IPS-11a (cell line): ENCODE measurements around the gene SLC6A7.

Experiments
- H3K4me3 ChIP-seq: one replicate; pipeline ENCODE4 v1.5.1; 2013; ENCODE audit warnings: low read depth, low read length, control low read depth

Gene SLC6A7

DNA sequence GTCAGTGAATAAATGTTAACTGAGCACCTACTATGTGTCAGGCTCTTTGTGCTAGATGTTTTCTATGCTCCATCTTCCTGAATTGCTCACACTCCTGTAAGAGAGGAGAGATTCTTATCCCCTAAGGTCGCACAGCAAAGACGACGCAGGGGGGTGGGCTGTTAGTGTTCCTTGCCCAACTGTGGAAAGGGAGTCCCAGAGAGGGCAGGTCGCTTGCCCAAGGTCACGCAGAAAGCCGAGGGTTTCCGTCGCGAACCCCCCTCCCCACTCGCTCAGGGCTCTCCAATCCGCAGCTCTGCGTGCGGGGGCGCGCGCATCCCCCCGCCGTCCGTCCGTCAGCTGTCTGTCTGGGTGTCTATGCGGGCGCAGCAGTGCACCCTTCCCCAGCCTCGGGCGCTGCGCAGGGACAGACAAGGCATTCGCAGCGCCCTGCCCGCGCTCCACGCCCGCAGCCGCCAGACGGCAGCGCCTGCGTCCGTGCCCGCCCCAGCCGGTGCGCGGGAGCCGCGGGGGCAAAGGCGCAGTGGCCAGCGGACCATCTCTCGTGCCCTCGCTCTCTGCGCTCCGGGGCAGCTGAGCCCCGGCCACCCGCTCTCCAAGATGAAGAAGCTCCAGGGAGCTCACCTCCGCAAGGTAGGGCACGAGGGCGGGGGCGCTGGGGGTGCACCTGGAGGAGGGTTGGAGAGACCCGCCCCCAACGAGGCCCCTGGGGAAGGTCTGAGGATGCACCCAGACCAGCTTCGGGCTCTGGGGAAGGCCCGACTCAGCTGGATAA lies at the start of gene SLC6A7:
SLC6A7 (plus strand) TSS at position 335 of the 775 bp plus-strand sequence; CDS start at position 601, 266 bp downstream.
- H3K4me3 ChIP-seq = peak within 1 kb of the TSS; percentile 14

DNA sequence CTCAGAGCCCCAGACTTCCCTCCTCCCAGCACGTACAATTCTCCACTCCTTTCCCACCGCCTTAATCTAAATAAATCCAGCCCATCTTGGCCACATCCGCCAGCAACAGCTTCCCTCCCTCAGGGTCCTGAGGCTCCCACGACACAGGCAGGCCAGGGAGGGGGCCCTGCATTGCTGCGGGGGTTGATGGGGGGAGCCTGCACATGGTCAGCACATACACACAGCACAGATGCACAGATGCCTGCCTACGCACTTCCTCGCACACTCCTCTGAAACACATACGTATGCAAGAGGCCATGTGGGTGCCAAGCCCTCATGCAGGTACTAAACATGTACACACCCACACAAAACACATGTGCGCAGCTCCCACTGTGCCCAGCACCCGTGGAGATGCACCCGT lies 49.0 kb upstream of the SLC6A7 start:
- no peak overlapping the region for H3K4me3 ChIP-seq

DNA sequence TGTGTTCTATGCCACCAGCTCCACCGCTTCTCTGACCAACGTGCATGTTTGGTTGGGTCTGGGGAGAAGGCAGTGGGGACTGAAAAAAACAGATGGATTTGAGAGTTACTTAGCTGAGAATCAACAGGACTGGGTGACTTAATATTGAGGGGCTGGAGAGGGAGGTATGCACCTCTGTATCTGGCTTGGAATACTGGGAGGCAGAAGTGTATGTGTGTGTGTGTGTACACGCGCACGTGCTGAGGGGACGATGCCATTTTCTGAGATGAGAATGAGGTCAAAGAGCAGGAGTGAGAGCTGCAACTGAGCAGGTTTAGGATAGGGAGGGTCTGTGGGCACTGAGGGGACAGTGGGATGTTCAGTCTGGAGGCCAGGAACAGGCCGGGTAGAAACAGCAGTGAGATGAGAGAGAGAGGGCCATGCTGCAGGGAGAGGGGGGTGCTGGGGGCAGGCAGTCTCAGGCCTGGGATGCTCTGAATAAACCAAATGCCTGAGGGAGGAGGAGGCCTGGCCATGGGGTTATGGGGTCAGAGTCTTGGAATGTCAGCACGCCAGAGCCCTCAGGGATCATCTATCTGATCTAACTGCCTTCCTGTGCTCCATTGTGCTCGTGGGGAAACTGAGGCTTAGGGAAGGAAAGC lies 48.2 kb upstream of the SLC6A7 start:
- H3K4me3 ChIP-seq = no peak overlapping the region

DNA sequence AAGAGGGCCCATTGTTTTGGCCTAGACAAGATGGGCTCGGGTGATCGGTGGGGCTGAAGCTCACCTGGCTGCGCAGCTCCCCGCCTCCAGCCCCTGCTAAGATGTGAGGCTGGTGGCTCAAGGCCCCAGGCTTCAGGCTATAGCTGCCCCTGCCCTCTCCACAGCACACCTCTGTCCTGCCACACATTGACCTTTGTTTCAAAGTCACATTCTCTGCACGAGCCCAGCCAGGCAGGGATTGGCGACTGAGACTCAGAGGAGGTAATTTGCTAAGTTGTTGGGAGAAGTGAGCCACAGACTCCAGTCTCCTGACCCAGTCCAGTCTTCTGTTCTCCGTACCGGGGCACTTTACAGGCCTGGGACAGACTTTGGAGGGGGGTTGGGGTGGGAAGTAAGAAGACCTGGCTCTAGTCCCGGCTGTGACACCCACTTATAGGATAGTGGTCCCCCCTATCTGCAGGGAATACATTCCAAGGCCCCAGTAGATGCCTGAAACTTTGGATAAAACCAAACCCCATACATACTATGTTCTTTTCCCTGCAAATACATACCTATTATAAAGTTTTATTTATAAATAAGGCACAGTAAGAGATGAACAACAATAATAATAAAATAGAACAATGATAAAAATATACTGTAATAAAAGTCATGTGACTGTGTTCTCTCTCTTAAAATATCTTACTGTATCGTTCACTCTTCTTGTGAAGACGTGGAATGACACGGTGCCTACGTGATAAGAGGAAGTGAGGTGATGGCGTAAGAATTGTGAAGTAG lies 47.5 kb upstream of the SLC6A7 start:
- H3K4me3 ChIP-seq = no peak overlapping the region

DNA sequence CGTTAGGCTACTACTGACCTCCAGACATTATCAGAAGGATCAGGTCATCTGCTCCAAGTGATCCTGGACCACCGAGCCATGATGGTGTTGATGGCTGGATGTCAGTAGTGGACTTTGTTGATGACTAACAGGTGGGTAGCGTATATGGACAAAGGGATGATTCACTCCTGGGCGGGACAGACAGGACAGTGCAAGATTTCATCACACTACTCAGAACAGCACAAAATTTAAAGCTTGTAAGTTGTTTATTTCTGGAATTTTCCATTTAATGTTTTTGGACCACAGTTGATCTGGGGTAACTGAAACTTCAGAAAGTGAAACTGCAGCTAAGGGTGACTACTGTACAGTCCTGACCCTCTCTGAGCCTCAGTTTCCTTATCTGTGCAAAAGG lies 46.9 kb upstream of the SLC6A7 start:
- H3K4me3 ChIP-seq = no peak overlapping the region

DNA sequence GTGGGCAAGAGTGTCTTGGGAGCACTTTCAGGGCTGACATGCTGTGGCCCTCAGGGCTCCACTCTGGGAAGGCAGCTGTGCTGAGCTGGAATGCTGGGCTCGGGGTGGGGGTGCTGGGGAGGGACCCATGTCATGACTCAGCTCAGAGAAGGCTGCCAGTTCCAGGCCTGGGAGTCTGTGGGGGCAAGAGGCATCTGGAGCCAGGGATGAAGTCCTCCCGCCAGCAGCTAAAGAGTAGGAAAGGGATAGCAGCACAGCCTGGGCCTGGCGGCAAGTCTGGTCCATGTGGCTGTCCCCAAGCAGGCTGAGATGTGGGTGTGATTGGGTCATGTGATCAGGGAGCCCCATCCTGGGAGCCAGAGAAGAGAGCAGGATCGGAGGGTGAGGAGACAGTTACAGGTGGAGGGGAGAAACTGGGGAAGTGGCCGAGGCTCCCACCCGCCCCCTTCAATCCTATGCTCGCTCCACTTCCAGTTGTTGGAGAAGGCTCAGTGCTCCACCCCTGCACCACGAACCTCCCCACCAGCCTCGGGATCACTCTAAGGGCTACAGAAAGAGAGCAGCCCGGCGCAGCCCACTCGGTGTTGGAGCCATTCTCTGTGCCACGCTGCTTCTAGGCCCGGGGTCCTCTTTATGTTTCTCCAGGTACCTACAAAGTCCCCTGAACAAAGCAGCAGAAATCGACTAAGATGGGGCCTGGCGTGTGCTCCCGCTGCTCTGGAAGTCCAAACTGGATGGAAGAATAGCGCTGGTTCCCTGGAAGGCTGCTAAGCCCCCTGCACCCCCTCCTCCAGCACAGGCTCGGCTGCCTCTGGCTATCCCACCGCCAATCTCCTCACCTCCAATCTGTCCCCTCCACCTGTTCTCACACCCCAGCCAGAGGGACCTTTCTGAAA lies 46.3 kb upstream of the SLC6A7 start:
- H3K4me3 ChIP-seq = no peak overlapping the region

DNA sequence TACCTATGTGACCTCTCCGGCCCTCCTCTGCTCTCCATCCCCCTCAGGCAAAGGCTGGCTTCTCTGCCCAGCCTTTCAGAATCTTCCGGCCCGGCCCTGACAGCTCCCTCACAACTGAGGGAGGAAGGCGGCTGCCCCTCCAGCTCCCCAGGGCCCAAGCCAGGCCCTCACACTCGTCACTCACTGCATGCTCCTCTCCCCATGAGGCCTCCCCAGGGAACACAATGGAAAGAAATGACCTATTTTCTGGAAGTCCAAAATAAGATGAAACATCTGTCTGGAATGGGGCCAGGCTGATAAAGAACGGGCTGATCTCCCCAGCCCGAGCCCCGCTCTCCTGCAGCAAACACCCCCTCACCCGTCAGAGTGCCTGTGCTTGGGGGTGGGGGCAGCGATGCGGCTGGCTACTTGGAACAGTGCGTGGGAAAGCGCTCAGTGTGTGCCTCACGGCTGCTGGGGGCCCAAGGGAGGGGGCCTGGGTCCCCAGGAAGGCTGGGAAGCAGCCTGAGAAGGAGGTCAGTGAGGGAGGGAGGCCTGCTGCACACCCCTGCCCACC lies 45.5 kb upstream of the SLC6A7 start:
- no peak overlapping the region for H3K4me3 ChIP-seq

DNA sequence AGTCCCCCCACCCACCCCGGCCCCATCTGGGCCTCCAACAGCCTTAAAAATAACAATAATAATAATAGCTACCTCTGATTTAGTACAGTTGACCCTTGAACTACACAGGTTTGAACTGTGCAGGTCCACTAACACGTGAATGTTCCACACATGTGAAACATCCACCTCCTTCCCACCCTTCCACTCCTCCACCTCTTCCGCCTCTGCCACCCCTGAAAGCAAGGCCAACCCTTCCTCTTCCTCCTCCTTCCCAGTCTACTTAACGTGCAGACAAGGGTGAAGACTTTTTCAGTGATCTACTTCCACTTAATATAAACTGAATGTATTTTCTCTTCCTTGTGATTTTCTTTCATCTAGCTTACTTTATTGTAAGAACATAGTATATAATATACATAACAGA lies 45.0 kb upstream of the SLC6A7 start:
- no peak overlapping the region for H3K4me3 ChIP-seq

DNA sequence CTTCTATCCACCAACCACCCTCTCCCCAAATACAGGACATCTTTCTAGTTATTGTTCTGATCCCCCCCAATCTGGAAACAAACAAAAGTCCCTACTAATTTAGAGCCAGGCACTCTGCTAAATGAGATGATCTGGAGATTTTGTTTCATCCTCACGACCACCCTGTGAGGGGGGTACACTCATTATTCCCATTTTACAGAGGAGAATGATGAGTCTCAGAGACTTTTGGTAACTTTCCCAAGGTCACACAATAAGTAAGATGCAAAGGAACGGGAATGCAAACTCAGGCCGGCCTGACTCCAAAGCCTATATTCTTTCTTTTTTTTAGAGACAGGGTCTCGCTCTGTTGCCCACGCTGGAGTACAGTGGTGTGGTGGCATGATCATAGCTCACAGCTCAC lies 43.6 kb upstream of the SLC6A7 start:
- no peak overlapping the region for H3K4me3 ChIP-seq

DNA sequence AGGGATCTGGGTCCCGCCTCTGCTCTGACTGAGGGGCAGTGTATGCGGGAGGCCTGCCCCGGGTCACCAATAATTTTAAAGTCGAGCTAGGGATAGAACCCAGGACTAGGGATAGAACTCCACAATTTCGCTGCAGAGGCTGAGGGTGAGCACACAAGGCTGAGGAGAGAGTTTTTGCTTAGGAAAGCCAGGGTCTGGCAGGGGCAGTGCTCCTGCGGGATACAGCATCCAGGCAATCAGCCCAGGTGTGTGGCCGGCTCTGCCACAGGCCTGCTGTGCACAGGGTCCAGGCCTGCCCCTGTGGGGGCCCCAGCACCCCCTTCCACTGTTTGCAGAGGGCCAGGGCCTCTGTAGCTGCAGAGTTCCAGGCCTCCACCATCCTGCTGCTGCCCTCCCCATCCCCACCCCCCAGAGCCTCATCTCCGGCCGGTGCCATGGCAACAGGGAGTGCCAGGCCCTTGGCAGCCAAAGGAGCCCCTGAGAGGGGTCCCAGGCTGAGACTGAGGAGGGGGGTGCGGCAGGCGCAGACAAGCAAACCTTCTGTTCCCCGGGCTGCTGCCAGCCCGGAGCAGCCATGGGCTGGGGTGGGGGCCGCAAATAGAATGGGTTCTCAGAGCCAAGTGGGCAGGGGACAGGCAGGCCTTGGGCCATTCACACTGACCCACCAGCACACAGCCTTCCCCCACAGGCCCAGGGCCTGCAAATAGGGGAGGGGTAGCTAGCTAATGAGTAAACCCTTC lies 42.8 kb upstream of the SLC6A7 start:
- no peak overlapping the region for H3K4me3 ChIP-seq

DNA sequence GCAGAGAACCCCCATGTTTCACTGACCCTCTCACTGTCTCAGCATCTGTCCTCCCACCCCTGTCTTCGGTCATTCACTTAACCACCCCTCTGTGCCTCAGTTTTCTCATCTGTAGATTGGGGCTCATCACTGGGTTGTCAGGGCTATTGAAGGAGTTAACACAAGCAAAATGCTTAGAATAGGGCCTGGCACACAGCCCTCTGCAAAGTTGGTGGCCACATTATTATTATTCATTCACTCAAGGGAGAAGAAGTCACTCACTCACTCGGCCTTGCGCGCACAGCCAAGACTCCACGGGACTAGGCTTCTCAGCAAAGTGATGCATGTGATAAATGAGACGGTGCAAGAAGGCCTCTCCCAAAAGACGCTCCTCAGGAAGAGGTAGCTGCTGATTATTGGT lies 42.2 kb upstream of the SLC6A7 start:
- H3K4me3 ChIP-seq = no peak overlapping the region

DNA sequence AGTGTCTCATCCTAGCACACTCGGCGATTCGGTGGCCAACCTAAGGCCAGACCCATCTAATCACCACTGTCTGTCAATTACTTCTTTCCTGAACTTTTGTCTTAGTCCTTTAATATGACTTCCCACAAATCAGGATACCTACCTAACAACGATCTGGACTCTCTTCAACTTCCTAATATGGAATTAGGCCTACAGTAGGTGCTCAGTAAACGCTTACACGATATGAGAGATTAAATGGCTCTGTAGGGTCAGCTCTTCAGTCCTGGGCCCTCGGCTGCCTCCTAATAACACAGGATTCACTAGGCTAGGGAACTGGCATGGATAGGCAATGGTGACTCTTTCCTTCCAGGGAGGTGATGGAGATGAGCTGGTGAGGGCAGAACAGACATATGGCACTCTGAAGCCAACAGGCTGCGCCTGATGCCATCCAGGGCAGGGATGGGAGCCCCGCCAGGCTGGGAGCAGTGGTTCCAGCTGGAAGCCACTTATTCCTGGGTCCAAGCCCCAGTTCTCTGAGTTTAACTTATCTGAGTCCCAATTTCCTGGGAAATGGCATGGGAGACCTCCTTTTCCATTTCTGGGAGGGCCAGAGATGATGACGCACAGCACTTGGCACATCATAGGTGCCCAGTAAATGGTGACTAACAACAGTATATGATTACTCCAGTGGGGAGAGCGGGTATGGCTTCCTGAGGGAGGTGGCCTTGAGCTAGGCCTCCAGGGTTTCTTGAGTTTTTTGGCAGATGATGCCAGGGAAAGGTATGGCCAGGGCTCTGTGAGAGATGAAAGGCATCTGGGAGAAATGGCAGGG lies 41.5 kb upstream of the SLC6A7 start:
- no peak overlapping the region for H3K4me3 ChIP-seq

DNA sequence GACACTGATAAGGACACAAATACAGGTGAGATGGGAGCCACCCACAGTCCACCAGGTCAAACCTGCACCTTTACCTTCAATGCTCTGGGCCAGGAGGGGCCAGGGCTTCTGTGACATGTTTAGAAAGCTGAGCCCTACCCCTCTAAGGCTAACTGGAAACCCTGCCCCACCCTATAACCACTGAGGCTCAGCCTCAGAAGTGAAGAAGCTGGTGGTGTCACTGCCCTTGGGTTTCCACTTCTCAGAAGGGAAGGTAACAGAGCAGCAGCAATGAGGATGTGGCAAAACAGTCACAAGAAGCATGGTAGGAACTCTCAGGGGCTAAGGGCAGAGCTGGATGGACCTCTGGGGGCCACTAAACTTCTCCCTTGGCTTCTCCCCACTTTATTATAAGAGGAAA lies 40.2 kb upstream of the SLC6A7 start:
- no peak overlapping the region for H3K4me3 ChIP-seq

DNA sequence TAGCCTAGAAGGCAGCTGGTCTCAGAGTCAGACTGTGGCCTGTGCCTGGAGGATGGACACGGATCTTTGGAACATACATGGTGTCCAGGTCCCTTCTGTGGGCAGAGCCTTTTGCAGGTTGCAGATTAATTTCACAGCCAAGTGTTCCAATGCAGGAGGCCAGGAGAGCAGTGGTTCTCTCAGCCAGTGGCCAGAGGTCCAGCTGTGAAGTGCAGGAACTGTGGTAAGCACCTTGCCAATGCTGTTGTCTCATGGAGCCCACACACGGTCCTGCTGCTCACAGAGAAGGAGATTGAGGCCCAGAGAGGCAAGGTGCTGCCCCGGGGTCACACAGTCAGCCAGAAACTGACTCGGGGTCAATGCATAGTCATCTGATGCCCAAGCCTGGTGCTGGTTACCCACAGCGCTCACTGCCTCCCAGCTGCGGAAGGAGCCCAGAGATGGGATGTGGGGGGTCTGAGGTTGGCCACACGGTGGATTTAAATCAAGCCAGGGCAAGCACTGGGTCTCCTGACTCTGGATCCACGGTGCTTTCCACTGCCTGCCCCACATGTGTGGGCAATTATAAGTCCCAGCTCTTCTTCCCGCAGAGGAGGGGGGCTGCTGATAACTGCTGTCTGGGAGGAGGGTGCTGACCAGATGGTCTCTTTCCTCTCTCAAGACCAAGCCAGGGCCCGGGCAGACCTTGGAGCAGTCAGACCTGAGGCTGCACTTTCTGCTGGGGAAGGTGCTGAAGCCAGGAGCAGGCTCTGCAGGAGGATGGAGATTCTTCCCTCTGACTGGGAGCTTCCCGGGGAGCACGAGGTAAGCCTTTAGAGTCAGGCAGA lies 37.0 kb upstream of the SLC6A7 start:
- no peak overlapping the region for H3K4me3 ChIP-seq

DNA sequence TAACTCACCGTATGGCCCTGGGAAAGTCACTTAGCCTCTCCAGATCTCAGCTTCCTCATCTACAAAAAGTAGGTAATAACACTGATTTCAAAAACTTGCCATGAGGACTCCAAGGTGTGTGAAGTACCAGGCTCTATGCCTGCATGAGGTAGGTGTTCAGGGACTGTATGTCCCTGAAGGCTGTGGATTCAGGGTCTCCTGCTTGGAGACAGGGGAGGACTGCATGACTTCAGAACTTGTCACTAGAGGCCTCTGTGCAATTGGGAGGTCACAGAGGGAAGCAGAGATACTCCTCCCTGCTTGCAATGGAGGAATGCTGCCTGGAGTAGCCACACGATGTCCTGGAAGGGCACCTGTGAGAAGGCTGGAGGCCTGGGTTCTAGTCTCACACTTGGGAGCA lies 36.4 kb upstream of the SLC6A7 start:
- no peak overlapping the region for H3K4me3 ChIP-seq

DNA sequence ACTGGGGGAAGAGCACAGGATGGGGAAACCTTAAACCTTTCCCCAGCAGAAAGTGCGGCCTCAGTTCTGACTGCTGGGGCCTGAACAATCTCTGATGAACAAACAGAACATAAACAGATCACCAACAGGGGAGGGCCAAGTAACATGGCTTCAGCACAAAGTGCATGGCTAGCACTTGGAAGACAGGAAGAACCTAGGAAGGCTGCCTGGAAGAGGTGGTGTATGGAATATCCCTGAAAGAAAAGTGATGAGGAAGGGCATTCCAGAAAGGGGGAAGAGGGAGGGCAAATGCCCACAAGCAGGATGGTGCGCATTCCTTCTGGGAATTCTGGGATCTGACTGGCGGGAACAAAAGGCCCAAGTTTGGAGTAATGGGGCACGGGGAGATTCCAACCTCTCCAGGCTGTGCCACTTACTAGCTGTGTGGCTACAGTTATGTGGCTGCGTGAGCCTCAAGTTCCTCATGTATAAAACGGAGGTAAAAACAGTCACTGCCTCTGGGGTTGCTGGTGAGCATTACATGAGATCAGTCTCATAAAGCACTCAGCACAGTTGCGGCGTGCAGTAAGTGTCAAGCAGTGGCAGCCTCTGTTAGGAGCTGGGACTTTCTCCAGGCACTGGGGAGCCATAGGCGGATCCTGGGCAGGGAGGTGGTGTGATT lies 35.8 kb upstream of the SLC6A7 start:
- no peak overlapping the region for H3K4me3 ChIP-seq

DNA sequence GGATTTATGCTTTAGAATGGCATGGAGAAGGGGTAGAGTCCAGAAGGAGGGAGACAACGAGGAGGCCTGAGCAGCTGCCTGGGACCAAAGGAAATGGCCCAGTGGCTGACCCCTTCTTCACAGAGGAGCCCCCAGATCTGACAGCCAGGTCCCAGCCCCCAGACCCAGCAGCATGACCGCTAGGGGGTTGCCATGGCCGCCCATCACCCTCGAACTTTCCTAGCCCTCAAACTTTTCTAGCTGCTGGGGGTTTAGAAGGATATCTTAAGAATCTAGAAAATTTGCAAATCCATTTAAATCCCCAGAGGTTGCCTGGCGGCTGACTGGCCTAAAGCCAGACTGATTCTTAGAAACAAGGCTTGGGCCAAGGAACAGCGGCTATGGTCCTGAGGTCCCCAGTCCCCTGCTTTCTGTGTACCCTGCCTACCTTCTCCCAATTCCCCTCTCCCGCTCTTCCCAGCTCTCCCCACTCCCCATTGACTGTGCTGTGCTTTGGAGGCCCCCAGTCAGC lies 35.2 kb upstream of the SLC6A7 start:
- no peak overlapping the region for H3K4me3 ChIP-seq
